SK-N-SH (cell line): Measurements from ENCODE around the gene NUP58. TPM values are rescaled to one million over a fixed set of nuclear protein-coding genes. Genes with fewer than 3 reads are reported as not detected.

Experiments used
- CTCF ChIA-PET: fragments of 300-600, 350-600 bp; formaldehyde crosslinking; extraction: SDS; loops from one replicate; lab custom pipeline; 2021; lab: Yijun Ruan, JAX
- POLR2A ChIA-PET: fragments of 350-600 bp; sonication (Branson Sonifier 250); formaldehyde crosslinking; extraction: SDS; loops from one replicate; lab custom pipeline; 2020; ENCODE audit warnings: antibody characterized with exemption, inconsistent platforms; lab: Yijun Ruan, JAX
- DNase-seq: peaks from one replicate; pipeline ENCODE4 v3.0.0; 2012
- H2AFZ ChIP-seq: fragments of 200-600 bp; sonication (generic); 2 replicates; pipeline ENCODE4 v1.8.1; 2016; ENCODE audit warnings: antibody characterized with exemption, mild to moderate bottlenecking, low read depth
- H3F3A ChIP-seq: fragments of 200-600 bp; sonication (generic); replicated peaks from 2 replicates; pipeline ENCODE3; 2016; ENCODE audit warnings: antibody characterized with exemption, mild to moderate bottlenecking; ENCODE audit not compliant: insufficient read depth
- H3K27ac ChIP-seq, 2 experiments: fragments of 200-500 bp in 1 of 2; fragments of 200-600 bp in 1 of 2; sonication (Bioruptor generic) in 1 of 2; sonication (generic), shearing (Covaris generic) in 1 of 2; 2 replicates each; pipeline versions ENCODE4 v1.5.1 to v1.6.1; 2014 to 2016; ENCODE audit warnings: low read depth in 2 of 2, inconsistent platforms in 1 of 2, low read length in 1 of 2, mild to moderate bottlenecking in 1 of 2, mixed read lengths in 1 of 2
- H3K27me3 ChIP-seq: fragments of 200-600 bp; sonication (generic), shearing (Covaris generic); 2 replicates; pipeline ENCODE4 v1.6.1; 2016; ENCODE audit warnings: mixed run types; ENCODE audit not compliant: insufficient read depth
- H3K36me3 ChIP-seq, 2 experiments: fragments of 200-500 bp in 1 of 2; fragments of 200-600 bp in 1 of 2; sonication (Bioruptor generic) in 1 of 2; sonication (generic) in 1 of 2; replicated peaks in 1 of 2; 2 replicates each; pipeline versions ENCODE3 to v1.5.1; 2014 to 2016; ENCODE audit warnings: low read length in 1 of 2, mild to moderate bottlenecking in 1 of 2; ENCODE audit not compliant: insufficient read depth in 2 of 2, control insufficient read depth in 1 of 2
- H3K4me1 ChIP-seq, 2 experiments: fragments of 200-500 bp in 1 of 2; fragments of 200-600 bp in 1 of 2; sonication (Bioruptor generic) in 1 of 2; sonication (generic), shearing (Covaris generic) in 1 of 2; 2 replicates each; pipeline versions ENCODE4 v1.5.1 to v1.6.1; 2014 to 2016; ENCODE audit warnings: low read depth in 1 of 2, low read length in 1 of 2, mixed run types in 1 of 2; ENCODE audit not compliant: insufficient read depth in 2 of 2, control insufficient read depth in 1 of 2
- H3K4me2 ChIP-seq: fragments of 200-600 bp; sonication (generic), shearing (Covaris generic); 2 replicates; pipeline ENCODE4 v1.6.1; 2017; ENCODE audit warnings: mixed run types
- H3K4me3 ChIP-seq, 2 experiments: fragments of 200-500 bp in 1 of 2; fragments of 200-600 bp in 1 of 2; sonication (Bioruptor generic) in 1 of 2; sonication (generic), shearing (Covaris generic) in 1 of 2; 2 replicates each; pipeline versions ENCODE4 v1.5.1 to v1.8.1; 2014 to 2016; ENCODE audit warnings: low read depth in 2 of 2, inconsistent platforms in 1 of 2, low read length in 1 of 2, mild to moderate bottlenecking in 1 of 2, mixed read lengths in 1 of 2, moderate library complexity in 1 of 2
- H3K79me2 ChIP-seq: fragments of 200-600 bp; sonication (generic); 2 replicates; pipeline ENCODE4 v1.8.1; 2017; ENCODE audit warnings: mild to moderate bottlenecking; ENCODE audit not compliant: insufficient read depth
- H3K9ac ChIP-seq: fragments of 200-600 bp; sonication (generic); 2 replicates; pipeline ENCODE4 v1.6.1; 2017; ENCODE audit warnings: mixed run types
- H3K9me2 ChIP-seq: fragments of 200-600 bp; sonication (generic); 2 replicates; pipeline ENCODE4 v1.6.1; 2017; ENCODE audit warnings: mixed run types
- H3K9me3 ChIP-seq: fragments of 200-600 bp; sonication (generic); 2 replicates; pipeline ENCODE4 v1.6.1; 2017; ENCODE audit warnings: mixed run types, mild to moderate bottlenecking, moderate library complexity
- H4K20me1 ChIP-seq: fragments of 200-600 bp; sonication (generic); 2 replicates; pipeline ENCODE4 v1.6.1; 2017; ENCODE audit warnings: mild to moderate bottlenecking, mixed run types; ENCODE audit not compliant: insufficient read depth
- EZH2phosphoT487 ChIP-seq: fragments of 200-600 bp; sonication (generic); IDR thresholded peaks from 2 replicates; pipeline ENCODE4 v1.6.1; 2017; ENCODE audit warnings: low read depth, mixed run types, mild to moderate bottlenecking, antibody characterized with exemption, moderate library complexity, borderline replicate concordance
- FOXJ3 ChIP-seq: sonication (generic); formaldehyde crosslinking; IDR thresholded peaks from 2 replicates; pipeline ENCODE4 v1.5.1; 2020; ENCODE audit warnings: mild to moderate bottlenecking, missing genetic modification reagents
- FOXM1 ChIP-seq: IDR thresholded peaks from 2 replicates; pipeline ENCODE4 v1.4.0; 2012; ENCODE audit warnings: low read depth, mild to moderate bottlenecking
- GABPA ChIP-seq: IDR thresholded peaks from 2 replicates; pipeline ENCODE4 v1.4.0; 2012; ENCODE audit warnings: low read depth, mild to moderate bottlenecking
- GATA2 ChIP-seq: sonication (generic); formaldehyde crosslinking; IDR thresholded peaks from 2 replicates; pipeline ENCODE4 v1.5.0; 2020; ENCODE audit warnings: mild to moderate bottlenecking, missing genetic modification reagents
- MEF2A ChIP-seq: IDR thresholded peaks from 2 replicates; pipeline ENCODE4 v1.4.0; 2012; ENCODE audit warnings: low read depth, borderline replicate concordance
- MXI1 ChIP-seq: IDR thresholded peaks from 2 replicates; pipeline ENCODE4 v1.6.1; 2012; ENCODE audit warnings: mild to moderate bottlenecking, low read depth, low read length, improper control_type of control experiment
- TEAD4 ChIP-seq: IDR thresholded peaks from 2 replicates; pipeline ENCODE4 v1.4.0; 2012; ENCODE audit warnings: mild to moderate bottlenecking, borderline replicate concordance; ENCODE audit not compliant: insufficient read depth
- WGBS: methylation state at CpG from one replicate; pipeline ENCODE4 v1.1.6; 2017; ENCODE audit warnings: low lambda C conversion rate; 5-methylcytosine and 5-hydroxymethylcytosine counted together
- polyA plus RNA-seq, 3 experiments: library from polyadenylated mRNA; depleted of rRNA; stranded (reverse); fragments of >200 nt; gene quantifications; 2 replicates each; pipeline ENCODE4 v1.2.3, GENCODE V29; 2012
- TF ChIP-seq, protein P1 (sequence below): fragments of 150-350 bp; IDR thresholded peaks from 2 replicates; pipeline ENCODE4 v1.6.1; 2017; ENCODE audit warnings: antibody characterized with exemption, low read length, low read depth, borderline replicate concordance

Gene NUP58
- polyA plus RNA-seq, 1 of the 3 experiments (the other 2 are of a cell fraction): 18.1 TPM

DNA sequence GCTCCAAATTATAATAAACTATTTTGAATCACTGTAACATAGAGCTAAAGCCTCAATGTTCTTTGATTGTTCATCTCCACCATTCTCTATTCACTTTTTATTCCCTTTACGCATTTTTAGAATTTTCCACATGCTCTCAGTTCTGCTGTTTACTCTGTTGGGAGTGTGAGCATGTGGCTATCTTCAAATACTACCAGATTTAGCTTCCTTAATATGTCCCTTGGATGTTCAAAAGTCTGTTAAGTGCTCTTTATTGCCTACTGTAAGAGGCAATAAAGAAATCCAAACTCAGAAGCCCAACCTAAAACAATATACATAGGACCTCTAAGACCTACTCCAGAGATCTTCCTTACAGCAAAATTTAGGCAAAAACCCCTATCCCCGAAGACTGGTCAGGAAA lies 48.7 kb upstream of the NUP58 start:
- Histone ChIP-seq H3K27ac (no peak overlapping the region), H3K4me3 (no peak overlapping the region), H3K9ac (no peak overlapping the region), H3K79me2 (no peaks in the 10 kb centered on the region), H3K9me3 (no peaks in the 10 kb centered on the region), H3K27me3 (no peaks in the 10 kb centered on the region), H3K4me2 (no peak overlapping the region), H3F3A (peaks cover 9% of the 10 kb centered on the region), H3K9me2 (no peaks in the 10 kb centered on the region; the same call in 1 of the 2 replicates), H3K36me3 (peaks cover 73 to 74% of the 10 kb centered on the region in 2 experiments), H2AFZ (no peak overlapping the region), H3K4me1 (no peaks in the 10 kb centered on the region; a peak in 1 of 4 replicates), H4K20me1 (no peaks in the 10 kb centered on the region)
- ChIA-PET POLR2A (no interaction called here), CTCF (interaction anchor here (0.9 to 1.5 kb wide), 3 partner anchors 11 to 35 kb away, joined by 3 to 4 read pairs (median 3); no protein-coding TSS in a partner anchor)
- 95% methylated on average over 2 of the region's 2 CpGs for WGBS
- TF ChIP-seq FOXJ3 (CRISPR knock-in tag) (no peak), TEAD4 (no peak), FOXM1 (no peak)
- TF ChIP-seq, protein P1, sequence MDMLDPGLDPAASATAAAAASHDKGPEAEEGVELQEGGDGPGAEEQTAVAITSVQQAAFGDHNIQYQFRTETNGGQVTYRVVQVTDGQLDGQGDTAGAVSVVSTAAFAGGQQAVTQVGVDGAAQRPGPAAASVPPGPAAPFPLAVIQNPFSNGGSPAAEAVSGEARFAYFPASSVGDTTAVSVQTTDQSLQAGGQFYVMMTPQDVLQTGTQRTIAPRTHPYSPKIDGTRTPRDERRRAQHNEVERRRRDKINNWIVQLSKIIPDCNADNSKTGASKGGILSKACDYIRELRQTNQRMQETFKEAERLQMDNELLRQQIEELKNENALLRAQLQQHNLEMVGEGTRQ: no peak
- DNase-seq: no peak

DNA sequence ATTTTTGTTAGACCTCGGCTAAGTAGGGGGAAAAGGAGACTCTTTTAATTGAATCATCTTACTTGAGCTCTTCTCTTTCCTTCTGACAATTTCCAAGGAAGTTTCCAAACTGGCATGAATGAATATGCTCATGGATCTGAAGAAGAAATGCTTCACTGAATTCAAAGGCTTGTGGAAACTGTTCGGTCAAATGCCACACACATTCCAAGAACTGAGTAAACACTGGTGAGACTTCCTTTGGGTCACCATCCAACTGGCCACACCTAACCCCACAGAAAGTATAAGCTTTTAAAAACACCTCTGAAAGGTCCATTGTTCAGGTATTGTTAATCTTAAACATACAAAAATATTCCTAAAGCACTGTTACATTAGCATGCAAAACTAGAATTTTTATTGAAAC lies 47.7 kb upstream of the NUP58 start:
- Histone ChIP-seq H4K20me1 (no peaks in the 10 kb centered on the region), H3K9me3 (no peaks in the 10 kb centered on the region), H3F3A (peaks cover 9% of the 10 kb centered on the region), H3K36me3 (peaks cover 74 to 78% of the 10 kb centered on the region in 2 experiments), H3K9ac (no peak overlapping the region), H3K4me3 (no peak overlapping the region), H3K4me1 (no peaks in the 10 kb centered on the region; a peak in 1 of 4 replicates), H3K79me2 (no peaks in the 10 kb centered on the region), H3K4me2 (no peak overlapping the region), H3K27me3 (no peaks in the 10 kb centered on the region), H2AFZ (no peak overlapping the region), H3K27ac (no peak overlapping the region), H3K9me2 (no peaks in the 10 kb centered on the region; the same call in 1 of the 2 replicates)
- ChIA-PET CTCF (interaction anchor here (1.4 to 1.5 kb wide), 2 partner anchors 10 to 34 kb away, joined by 3 read pairs; no protein-coding TSS in a partner anchor), POLR2A (no interaction called here)
- TF ChIP-seq MXI1 (no peak), GABPA (no peak), GATA2 (CRISPR knock-in tag) (no peak), MEF2A (no peak), EZH2phosphoT487 (no peak)
- DNase-seq: no peak
- WGBS: 86% methylated on average over 2 of the region's 2 CpGs

DNA sequence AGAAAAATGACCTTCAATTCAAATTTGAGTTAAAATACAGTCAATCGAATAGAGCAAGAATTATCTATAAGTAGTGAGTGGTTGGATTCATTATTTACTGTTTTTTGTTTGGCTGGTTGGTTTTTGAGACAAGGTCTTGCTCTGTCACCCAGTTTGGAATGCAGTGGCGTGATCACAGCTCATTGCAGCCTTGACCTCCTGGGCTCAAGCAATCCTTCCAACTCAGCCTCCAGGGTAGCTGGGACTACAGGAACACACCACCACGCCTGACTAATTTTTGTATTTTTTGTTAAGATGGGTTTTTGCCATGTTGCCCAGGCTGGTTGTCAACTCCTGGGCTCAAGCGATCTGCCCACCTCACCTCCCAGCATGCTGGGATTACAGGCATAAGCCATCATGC lies 39.2 kb upstream of the NUP58 start:
- H3K27me3 ChIP-seq: no peaks in the 10 kb centered on the region
- no peaks in the 10 kb centered on the region for H3K4me1 ChIP-seq
- H3K9me2 ChIP-seq: no peaks in the 10 kb centered on the region; the same call in 1 of the 2 replicates
- 95% methylated on average over 4 of the region's 4 CpGs for WGBS
- H2AFZ ChIP-seq: no peak overlapping the region
- POLR2A ChIA-PET: no interaction called here
- H3K36me3 ChIP-seq: peaks cover 54 to 79% of the 10 kb centered on the region in 2 experiments
- H3K79me2 ChIP-seq: no peaks in the 10 kb centered on the region
- no peaks in the 10 kb centered on the region for H3K9me3 ChIP-seq
- no peak for TF ChIP-seq TEAD4
- H3K4me2 ChIP-seq: no peak overlapping the region
- H3F3A ChIP-seq: peaks cover 3% of the 10 kb centered on the region
- DNase-seq: no peak
- H3K9ac ChIP-seq: no peak overlapping the region
- CTCF ChIA-PET: interaction anchor here (1.5 kb wide), 1 partner anchor 114 kb away, joined by 3 read pairs; no protein-coding TSS in a partner anchor
- no peak overlapping the region for H3K4me3 ChIP-seq
- no peak overlapping the region for H3K27ac ChIP-seq
- H4K20me1 ChIP-seq: no peaks in the 10 kb centered on the region
